T-helper 17 cell (primary cell): ENCODE data around the gene EFCAB9. TPM values are rescaled to one million over a fixed set of nuclear protein-coding genes. Genes with fewer than 3 reads are reported as not detected.

ENCODE experiments used
- ATAC-seq: fragments of 150-1000 bp; cut with Tn5 transposase; 2 replicates; pipeline ENCODE4 v1.10.0; 2021; ENCODE audit warnings: mild to moderate bottlenecking, moderate library complexity
- DNase-seq, 3 donors: peaks; one replicate each; pipeline versions ENCODE4 v3.0.0 to v3.0.0-alpha.2; 2020 to 2021
- H3K9me3 ChIP-seq: one replicate; pipeline ENCODE4 v1.7.0; 2013; ENCODE audit warnings: low read length, mild to moderate bottlenecking; ENCODE audit not compliant: control insufficient read depth, poor library complexity, severe bottlenecking
- H3K27ac Mint-ChIP-seq: one replicate; pipeline ENCODE4 v1.8.0; 2022; ENCODE audit warnings: mild to moderate bottlenecking, moderate library complexity, mixed read lengths
- H3K27me3 Mint-ChIP-seq: one replicate; pipeline ENCODE4 v1.8.0; 2022; ENCODE audit warnings: mixed read lengths
- H3K36me3 Mint-ChIP-seq: one replicate; pipeline ENCODE4 v1.8.0; 2022; ENCODE audit warnings: low read depth, mixed read lengths
- H3K4me1 Mint-ChIP-seq: one replicate; pipeline ENCODE4 v1.8.0; 2022; ENCODE audit warnings: mild to moderate bottlenecking, mixed read lengths
- H3K4me3 Mint-ChIP-seq: one replicate; pipeline ENCODE4 v1.8.0; 2022; ENCODE audit warnings: mild to moderate bottlenecking, moderate library complexity, mixed read lengths
- total RNA-seq, 4 donors: library from RNA in 2 of 4; stranded (reverse) in 2 of 4; gene quantifications; one replicate each; pipeline ENCODE4 v1.2.3 and lab custom pipeline; 2022 to 2026

The EFCAB9 gene
- total RNA-seq, 2 donors from 2014 or later = not detected

DNA sequence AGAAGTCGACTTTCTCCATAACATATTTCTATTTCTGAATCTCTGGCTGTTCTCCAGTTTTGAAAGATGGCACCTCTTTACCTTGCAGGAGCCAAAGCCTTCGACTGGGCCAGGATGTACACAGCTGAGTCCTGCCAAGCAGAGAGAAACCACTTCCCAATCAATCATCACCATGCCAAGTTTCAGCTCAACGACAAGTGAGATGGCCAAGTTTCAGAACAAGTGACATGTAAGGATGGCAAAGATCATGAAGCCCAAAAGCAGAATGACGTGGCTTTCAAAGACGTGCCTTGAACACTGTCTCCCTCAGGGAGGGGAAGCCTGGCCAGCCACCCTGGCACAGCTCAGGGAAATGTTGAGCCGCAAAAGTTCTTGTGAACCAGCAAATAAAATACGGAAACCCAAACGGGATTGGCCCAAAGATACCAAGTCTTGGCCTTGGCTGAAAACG lies 23.7 kb upstream of the EFCAB9 start:
- H3K4me1 Mint-ChIP-seq = peaks cover 74% of the 10 kb centered on the region
- H3K4me3 Mint-ChIP-seq = peak overlapping the region; percentile 60
- DNase-seq (no peak), ATAC-seq (no peak)
- peaks cover 9% of the 10 kb centered on the region for H3K36me3 Mint-ChIP-seq
- no peaks in the 10 kb centered on the region for H3K9me3 ChIP-seq
- no peaks in the 10 kb centered on the region for H3K27me3 Mint-ChIP-seq
- H3K27ac Mint-ChIP-seq = peak overlapping the region; percentile 92

DNA sequence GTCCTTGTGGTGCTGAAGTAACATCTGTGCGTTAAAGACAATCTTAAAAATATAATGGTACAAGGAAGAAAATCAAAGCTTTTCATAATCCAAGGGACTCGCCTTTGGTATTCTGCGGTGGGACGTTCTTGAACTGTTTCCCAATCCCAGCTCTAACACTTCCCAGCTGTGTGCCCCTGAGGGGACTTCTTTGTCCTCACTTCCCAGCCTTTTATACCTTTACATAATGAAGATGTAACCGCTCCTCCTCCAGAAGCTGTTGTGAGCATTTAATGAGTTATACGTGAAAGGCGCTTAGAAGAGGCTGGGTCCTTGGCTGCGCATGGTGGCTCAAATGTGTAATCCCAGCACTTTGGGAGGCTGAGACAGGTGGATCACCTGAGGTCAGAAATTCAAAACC lies 22.9 kb upstream of the EFCAB9 start:
- DNase-seq (no peak), ATAC-seq (no peak)
- peak overlapping the region; percentile 92 for H3K27ac Mint-ChIP-seq
- H3K4me1 Mint-ChIP-seq = peaks cover 80% of the 10 kb centered on the region
- H3K9me3 ChIP-seq = no peaks in the 10 kb centered on the region
- H3K36me3 Mint-ChIP-seq = peaks cover 9% of the 10 kb centered on the region
- no peaks in the 10 kb centered on the region for H3K27me3 Mint-ChIP-seq
- no peak overlapping the region for H3K4me3 Mint-ChIP-seq

DNA sequence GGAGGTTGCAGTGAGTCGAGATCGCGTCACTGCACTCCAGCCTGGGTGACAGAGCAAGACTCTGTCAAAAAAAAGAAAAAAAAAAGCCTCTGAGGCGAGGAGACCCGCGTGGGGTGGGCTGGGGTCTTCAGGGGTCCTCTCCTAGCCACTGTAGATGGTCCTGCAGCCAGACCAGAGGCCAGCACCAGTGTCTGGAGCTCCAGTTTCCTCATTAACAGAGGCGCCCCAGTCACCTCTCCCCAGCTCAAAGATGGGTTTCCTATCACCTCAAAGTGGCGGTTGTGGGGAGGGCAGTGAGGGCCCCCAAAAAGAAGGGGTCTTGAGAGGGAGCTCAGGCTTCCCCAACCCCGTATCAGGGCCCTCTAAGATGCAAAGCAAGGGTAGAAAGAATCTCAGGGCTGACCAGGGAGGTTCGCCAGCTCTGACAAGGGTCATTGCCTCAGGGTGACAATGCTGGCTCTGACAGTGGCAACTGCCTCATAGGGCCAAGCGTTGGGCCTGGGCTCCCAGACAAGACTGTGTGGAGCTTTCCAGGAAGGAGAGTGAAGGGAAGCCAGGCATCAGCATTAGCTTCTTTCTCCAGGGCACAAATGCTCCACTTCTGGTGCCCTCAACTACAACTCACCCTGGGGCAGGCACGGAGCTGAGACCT lies 20.9 kb upstream of the EFCAB9 start:
- peak overlapping the region; percentile 96 for H3K27ac Mint-ChIP-seq
- no peaks in the 10 kb centered on the region for H3K9me3 ChIP-seq
- peak overlapping the region; percentile 94 for H3K4me3 Mint-ChIP-seq
- no peaks in the 10 kb centered on the region for H3K27me3 Mint-ChIP-seq
- peaks cover 80% of the 10 kb centered on the region for H3K4me1 Mint-ChIP-seq
- DNase-seq (no peak), ATAC-seq (no peak)
- H3K36me3 Mint-ChIP-seq = peaks cover 12% of the 10 kb centered on the region

DNA sequence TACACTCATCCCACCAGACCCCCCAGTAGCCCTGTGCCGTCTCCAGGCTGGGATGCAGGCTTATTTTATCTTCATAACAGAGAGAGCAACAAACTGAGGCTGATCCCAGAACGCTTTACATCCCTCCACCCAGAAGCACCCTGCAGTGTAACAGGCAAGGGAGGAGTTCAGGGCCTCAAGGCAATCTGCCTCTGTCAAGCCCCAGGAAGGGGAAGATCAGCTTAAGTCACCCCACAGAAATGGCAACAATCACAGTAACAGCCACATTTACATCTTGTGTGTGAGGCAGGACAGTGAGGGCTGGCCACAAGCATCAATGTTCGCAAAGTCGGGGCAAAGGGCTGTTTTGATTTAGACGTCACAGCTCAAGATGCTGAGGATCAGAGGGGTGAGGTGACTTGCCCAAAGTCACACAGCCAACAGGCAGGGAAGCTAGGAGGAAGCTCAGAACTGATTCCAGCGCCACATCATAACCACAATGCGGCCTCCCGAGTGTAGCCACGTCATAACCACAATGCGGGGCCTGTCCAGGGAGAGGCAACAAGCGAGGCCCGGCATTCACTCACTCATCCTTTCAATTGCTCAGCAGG lies 20.3 kb upstream of the EFCAB9 start:
- ATAC-seq = peak; percentile 5
- peaks cover 14% of the 10 kb centered on the region for H3K36me3 Mint-ChIP-seq
- no peaks in the 10 kb centered on the region for H3K27me3 Mint-ChIP-seq

DNA sequence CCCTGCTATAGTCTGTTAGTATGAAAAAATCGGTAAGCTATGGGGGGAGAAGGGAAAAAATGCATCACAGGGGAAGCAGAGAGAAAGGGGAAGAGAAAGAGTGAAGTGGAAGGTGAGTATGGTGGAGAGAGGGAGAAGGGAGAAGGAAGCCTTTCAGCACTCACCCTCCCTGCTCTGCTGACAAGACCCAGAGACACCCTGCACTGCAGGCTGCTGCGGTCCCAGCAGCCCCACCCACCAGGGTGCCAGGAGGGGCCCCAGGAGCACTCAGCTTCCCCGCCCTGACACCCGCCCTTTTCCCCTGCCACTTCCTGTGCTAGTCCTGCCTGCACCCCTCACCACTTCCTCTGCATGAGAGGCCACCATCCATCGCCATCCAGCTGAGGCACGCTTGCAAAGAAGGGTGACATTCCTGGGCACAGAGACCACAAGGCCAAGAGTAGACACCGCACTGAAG lies 18.7 kb upstream of the EFCAB9 start:
- H3K9me3 ChIP-seq = no peaks in the 10 kb centered on the region
- Mint-ChIP-seq H3K4me1 (peaks cover 81% of the 10 kb centered on the region), H3K27me3 (no peaks in the 10 kb centered on the region), H3K36me3 (peaks cover 9% of the 10 kb centered on the region), H3K4me3 (peak overlapping the region; percentile 94), H3K27ac (peak overlapping the region; percentile 96)
- peak; percentile 80 for ATAC-seq
- DNase-seq = peak; percentile 67 to 86 (median 76)

More for the DNA sequence above, 20.3 kb upstream of the EFCAB9 start:
- H3K27ac Mint-ChIP-seq = peak overlapping the region; percentile 96
- peak in 2 of 3 donors; percentile 34 to 68 for DNase-seq
- no peaks in the 10 kb centered on the region for H3K9me3 ChIP-seq
- H3K4me3 Mint-ChIP-seq = peak overlapping the region; percentile 94
- peaks cover 83% of the 10 kb centered on the region for H3K4me1 Mint-ChIP-seq

DNA sequence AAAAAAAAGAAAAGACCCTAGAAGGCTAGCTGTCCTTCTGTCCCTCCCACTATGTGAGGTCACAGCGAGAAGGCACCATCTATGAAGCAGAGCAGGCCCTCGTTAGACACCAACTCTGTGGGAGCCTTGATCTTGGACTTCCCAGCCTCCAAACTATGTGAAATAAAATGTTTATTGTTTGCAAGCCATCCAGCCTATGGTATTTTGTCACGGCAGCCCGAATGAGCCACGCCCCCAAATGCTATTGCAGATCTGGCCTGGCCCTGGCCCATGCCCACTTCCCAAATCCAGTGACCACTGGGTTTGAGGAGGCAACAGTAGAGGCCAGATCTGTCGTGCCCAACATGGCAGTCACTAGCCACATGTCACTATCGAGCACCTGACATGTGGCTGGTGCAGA lies 16.8 kb upstream of the EFCAB9 start:
- H3K9me3 ChIP-seq = no peaks in the 10 kb centered on the region
- H3K27ac Mint-ChIP-seq = peak overlapping the region; percentile 96
- DNase-seq (no peak), ATAC-seq (no peak)
- H3K36me3 Mint-ChIP-seq = peaks cover 8% of the 10 kb centered on the region
- peak overlapping the region; percentile 94 for H3K4me3 Mint-ChIP-seq
- no peaks in the 10 kb centered on the region for H3K27me3 Mint-ChIP-seq
- peaks cover 71% of the 10 kb centered on the region for H3K4me1 Mint-ChIP-seq

DNA sequence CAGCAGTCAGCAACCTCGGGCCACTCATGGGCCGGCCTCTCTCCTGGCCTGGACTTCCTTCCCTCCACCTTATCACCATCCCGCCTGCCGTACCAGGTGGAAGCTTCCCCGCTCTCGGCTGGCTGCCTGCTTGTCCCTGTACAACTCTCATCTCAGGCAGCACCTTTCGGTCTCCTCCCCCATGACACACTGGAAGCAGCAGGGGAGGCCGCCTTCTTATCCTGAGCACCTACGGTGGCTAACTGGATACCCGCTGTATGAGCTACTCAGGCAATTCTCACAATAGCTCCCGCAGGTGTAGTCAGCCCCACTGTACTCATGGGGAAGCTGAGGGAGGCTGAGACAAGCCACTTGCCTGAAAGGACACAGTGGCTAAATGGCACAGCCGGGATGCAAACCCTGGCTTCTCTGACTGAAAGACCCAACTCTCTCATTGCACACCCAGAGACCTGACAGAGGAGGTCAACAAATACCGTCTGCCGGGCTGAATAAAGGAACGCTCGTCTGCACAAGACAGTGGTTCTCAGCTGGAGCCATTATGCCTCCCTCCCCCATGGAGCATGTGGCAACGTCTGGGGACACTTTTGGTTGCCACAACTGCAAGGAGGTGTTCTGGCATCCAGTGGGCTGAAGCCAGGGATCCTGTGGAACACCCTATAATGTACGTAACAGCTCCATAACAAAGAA lies 15.5 kb upstream of the EFCAB9 start:
- Mint-ChIP-seq H3K4me1 (peaks cover 69% of the 10 kb centered on the region), H3K4me3 (peak overlapping the region; percentile 94), H3K27me3 (no peaks in the 10 kb centered on the region), H3K36me3 (peaks cover 7% of the 10 kb centered on the region), H3K27ac (peak overlapping the region; percentile 96)
- H3K9me3 ChIP-seq = no peaks in the 10 kb centered on the region
- DNase-seq (no peak), ATAC-seq (peak; percentile 1)

DNA sequence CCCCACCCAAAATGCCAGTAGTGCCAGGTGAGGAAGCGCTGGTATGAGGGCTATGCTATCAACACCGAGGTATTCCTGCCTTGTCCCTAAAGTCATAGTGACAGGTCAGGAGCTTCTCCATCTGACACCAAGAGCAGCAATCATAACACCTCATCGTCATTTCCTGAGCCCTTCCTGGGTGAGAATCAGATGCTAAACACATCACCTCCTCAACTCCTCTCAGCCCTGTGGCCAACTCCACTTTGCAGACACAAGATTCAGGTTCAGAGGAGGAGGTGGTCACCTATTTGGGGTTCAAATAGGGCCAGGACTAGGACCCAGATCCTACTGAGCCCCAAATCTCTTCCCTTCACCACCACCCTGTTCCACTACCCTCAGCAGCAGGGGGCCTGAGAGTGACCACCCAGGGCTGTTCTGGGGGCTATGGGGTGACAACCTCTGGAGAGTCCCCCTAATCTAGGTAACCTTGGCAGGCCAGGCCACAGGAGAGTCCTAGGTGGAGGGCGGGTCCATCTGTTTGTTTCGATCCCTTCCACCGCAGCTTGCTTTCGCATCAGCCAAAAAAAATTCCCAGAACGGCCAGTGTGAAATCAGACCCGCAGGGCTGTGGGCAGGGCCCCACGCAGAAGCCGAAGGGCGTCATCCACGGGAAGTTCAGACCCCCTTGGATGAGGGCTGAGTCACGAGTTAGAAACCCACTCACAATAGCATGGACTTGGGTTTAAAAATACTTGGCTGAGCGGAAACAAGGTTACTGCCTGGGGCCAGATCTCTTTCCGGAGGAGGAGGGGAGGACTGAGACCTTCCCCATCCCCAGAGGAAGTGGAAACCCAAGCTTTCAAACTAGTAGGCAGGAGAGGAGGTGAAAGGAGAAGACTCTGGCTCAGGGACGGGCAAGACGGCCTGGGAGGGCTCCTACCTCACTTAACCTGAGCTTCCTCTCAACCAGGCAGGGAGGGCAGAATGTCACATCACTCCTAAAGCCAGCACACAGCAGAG lies 14.7 kb upstream of the EFCAB9 start:
- H3K4me1 Mint-ChIP-seq = peaks cover 66% of the 10 kb centered on the region

DNA sequence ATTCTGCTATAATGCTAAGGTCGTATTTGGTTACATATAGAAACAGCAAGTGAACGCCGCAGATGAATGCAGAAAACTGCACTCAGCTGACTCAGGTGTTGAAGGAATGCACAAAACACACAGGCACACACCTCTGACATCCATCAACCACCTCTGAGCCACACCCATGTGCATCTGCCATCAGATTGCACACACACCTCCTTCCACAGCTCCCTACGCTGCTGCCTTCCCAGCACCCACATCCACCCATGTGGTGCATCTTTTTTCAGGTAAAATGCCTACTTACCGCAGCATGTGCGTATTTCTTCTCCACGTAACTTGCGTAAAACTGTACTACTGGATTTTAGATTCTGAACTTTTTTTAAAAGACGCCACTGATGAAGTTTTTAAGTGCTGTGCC lies 13.0 kb upstream of the EFCAB9 start:
- peak overlapping the region; percentile 96 for H3K27ac Mint-ChIP-seq
- no peaks in the 10 kb centered on the region for H3K9me3 ChIP-seq
- ATAC-seq = peak; percentile 33
- peak overlapping the region; percentile 80 for H3K4me3 Mint-ChIP-seq
- DNase-seq = peak in 2 of 3 donors; percentile 20 to 31
- peaks cover 10% of the 10 kb centered on the region for H3K36me3 Mint-ChIP-seq
- peaks cover 62% of the 10 kb centered on the region for H3K4me1 Mint-ChIP-seq
- H3K27me3 Mint-ChIP-seq = no peaks in the 10 kb centered on the region

More for the DNA sequence above, 14.7 kb upstream of the EFCAB9 start:
- ATAC-seq = peak; percentile 48
- Mint-ChIP-seq H3K27ac (peak overlapping the region; percentile 96), H3K27me3 (no peaks in the 10 kb centered on the region), H3K4me3 (peak overlapping the region; percentile 94), H3K36me3 (peaks cover 5% of the 10 kb centered on the region)
- DNase-seq = peak in 2 of 3 donors; percentile 34 to 53
- H3K9me3 ChIP-seq = no peaks in the 10 kb centered on the region

DNA sequence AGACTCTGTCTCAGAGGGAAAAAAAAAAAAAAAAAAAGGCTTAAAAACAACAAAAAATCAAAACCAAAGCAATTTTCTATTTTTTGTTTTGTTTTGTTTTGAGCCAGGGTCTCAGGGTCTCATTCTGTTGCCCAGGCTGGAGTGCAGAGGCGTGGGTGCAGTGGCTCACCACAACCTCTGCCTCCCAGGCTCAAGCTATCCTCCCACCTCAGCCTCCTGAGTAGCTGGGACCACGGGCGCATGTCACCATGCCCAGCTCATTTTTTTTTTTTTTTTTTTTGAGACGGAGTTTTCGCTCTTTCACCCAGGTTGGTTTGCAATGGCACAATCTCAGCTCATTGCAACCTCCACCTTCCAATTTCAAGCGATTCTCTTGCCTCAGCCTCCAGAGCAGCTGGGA lies 11.7 kb upstream of the EFCAB9 start:
- Mint-ChIP-seq H3K36me3 (peaks cover 11% of the 10 kb centered on the region), H3K4me3 (peak overlapping the region; percentile 66), H3K27ac (peak overlapping the region; percentile 96)

DNA sequence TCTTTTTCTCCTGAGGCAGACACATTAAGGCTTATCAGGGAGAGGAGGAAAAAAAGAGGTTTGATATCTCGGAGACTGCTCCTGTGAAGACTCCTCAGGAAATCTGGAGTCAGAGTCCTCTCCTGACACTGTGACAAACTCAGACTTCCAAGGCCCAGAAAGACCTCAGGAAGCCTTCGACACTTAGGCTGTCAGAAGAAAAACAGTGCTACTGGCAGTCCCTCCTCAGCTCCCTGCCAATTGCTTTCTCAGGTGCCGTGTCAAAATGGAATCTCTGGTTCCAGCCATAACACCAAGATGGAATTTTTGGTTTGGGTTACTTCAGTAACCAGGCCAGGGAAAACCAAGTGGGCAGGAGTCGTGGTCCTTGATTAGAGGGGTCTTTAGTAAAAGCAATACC lies 10.1 kb upstream of the EFCAB9 start:
- peaks cover 9% of the 10 kb centered on the region for H3K36me3 Mint-ChIP-seq

More for the DNA sequence above, 11.7 kb upstream of the EFCAB9 start:
- Mint-ChIP-seq H3K4me1 (peaks cover 61% of the 10 kb centered on the region), H3K27me3 (no peaks in the 10 kb centered on the region)
- no peaks in the 10 kb centered on the region for H3K9me3 ChIP-seq
- ATAC-seq = no peak
- DNase-seq = no peak

DNA sequence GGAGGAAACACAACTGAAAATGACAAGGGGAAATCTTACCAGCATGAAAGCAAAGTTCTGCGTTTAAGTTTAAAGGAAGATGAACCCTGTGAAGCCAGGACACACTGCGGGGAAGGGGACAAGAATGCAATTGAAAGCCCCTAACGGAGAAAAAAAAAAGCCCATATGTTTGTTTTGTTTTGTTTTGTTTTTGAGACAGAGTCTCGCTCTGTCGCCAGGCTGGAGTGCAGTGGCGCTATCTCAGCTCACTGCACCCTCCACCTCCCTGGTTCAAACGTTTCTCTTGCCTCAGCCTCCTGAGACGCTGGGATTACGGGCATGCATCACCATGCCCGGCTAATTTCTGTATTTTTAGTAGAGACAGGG lies 8.9 kb upstream of the EFCAB9 start:
- DNase-seq = peak in 1 of 3 donors; percentile 17
- ATAC-seq = no peak
- H3K36me3 Mint-ChIP-seq = peaks cover 9% of the 10 kb centered on the region
- H3K4me3 Mint-ChIP-seq = peak overlapping the region; percentile 99
- peak overlapping the region; percentile 96 for H3K27ac Mint-ChIP-seq
- no peaks in the 10 kb centered on the region for H3K27me3 Mint-ChIP-seq
- no peaks in the 10 kb centered on the region for H3K9me3 ChIP-seq
- H3K4me1 Mint-ChIP-seq = peaks cover 37% of the 10 kb centered on the region

More for the DNA sequence above, 10.1 kb upstream of the EFCAB9 start:
- no peak for DNase-seq
- Mint-ChIP-seq H3K4me1 (peaks cover 47% of the 10 kb centered on the region), H3K27ac (peak overlapping the region; percentile 96), H3K4me3 (peak overlapping the region; percentile 99), H3K27me3 (no peaks in the 10 kb centered on the region)
- ATAC-seq = no peak
- H3K9me3 ChIP-seq = no peaks in the 10 kb centered on the region
